ENCODE results near the gene PLCB1.

PLCB1 gene

GRCh38 chr20:8205996-8206395, 73.9 kb downstream of the PLCB1 start:
- H3K9me2 ChIP-seq (replicated peaks; ENCODE audit: control insufficient read depth, low read length) = no peaks in the 10 kb centered on the region
- H3K27me3 ChIP-seq (ENCODE audit: control insufficient read depth, low read length) = no peaks in the 10 kb centered on the region; the same call in 1 of the 2 replicates
- TF ChIP-seq CTCF (IDR thresholded peaks at IDR 0.05; ENCODE audit: low read depth, low read length, poor library complexity, severe bottlenecking) (no peak), EZH2phosphoT487 (IDR thresholded peaks at IDR 0.05; ENCODE audit: borderline replicate concordance, low read length) (no peak)
- no peak overlapping the region for H3K4me2 ChIP-seq (ENCODE audit: low read length)
- no peaks in the 10 kb centered on the region for H3K9me3 ChIP-seq (ENCODE audit: control insufficient read depth, insufficient read depth, low read length)
- no peaks in the 10 kb centered on the region for H3K36me3 ChIP-seq (ENCODE audit: control insufficient read depth, low read length)
- H3K4me3 ChIP-seq (ENCODE audit: low read length) = no peak overlapping the region
- no peaks in the 10 kb centered on the region for H3K4me1 ChIP-seq (ENCODE audit: control insufficient read depth, low read length)
- H3K27ac ChIP-seq (ENCODE audit: low read depth, low read length) = no peak overlapping the region
- H3K79me2 ChIP-seq (ENCODE audit: control insufficient read depth, low read length) = no peaks in the 10 kb centered on the region
- H4K20me1 ChIP-seq (ENCODE audit: control insufficient read depth, insufficient read depth, low read depth, low read length) = no peaks in the 10 kb centered on the region
- H3F3A ChIP-seq (ENCODE audit: control insufficient read depth, insufficient read depth) = no peaks in the 10 kb centered on the region

GRCh38 chr20:8208226-8208625, 76.2 kb downstream of the PLCB1 start:
- TF ChIP-seq EZH2phosphoT487 (IDR thresholded peaks at IDR 0.05; ENCODE audit: borderline replicate concordance, low read length) = no peak
- TF ChIP-seq CTCF (IDR thresholded peaks at IDR 0.05; ENCODE audit: low read depth, low read length, poor library complexity, severe bottlenecking) = no peak
- no peaks in the 10 kb centered on the region for H3F3A ChIP-seq (ENCODE audit: control insufficient read depth, insufficient read depth)
- H3K4me1 ChIP-seq (ENCODE audit: control insufficient read depth, low read length) = no peaks in the 10 kb centered on the region
- H3K27ac ChIP-seq (ENCODE audit: low read depth, low read length) = no peak overlapping the region
- no peaks in the 10 kb centered on the region for H3K9me2 ChIP-seq (replicated peaks; ENCODE audit: control insufficient read depth, low read length)
- H3K79me2 ChIP-seq (ENCODE audit: control insufficient read depth, low read length) = no peaks in the 10 kb centered on the region
- no peaks in the 10 kb centered on the region for H4K20me1 ChIP-seq (ENCODE audit: control insufficient read depth, insufficient read depth, low read depth, low read length)
- no peaks in the 10 kb centered on the region for H3K9me3 ChIP-seq (ENCODE audit: control insufficient read depth, insufficient read depth, low read length)
- H3K4me3 ChIP-seq (ENCODE audit: low read length) = no peak overlapping the region
- no peaks in the 10 kb centered on the region for H3K36me3 ChIP-seq (ENCODE audit: control insufficient read depth, low read length)
- no peaks in the 10 kb centered on the region; the same call in 1 of the 2 replicates for H3K27me3 ChIP-seq (ENCODE audit: control insufficient read depth, low read length)
- H3K4me2 ChIP-seq (ENCODE audit: low read length) = no peak overlapping the region

GRCh38 chr20:8209061-8209460, 77.0 kb downstream of the PLCB1 start:
- no peaks in the 10 kb centered on the region for H3F3A ChIP-seq (ENCODE audit: control insufficient read depth, insufficient read depth)
- no peaks in the 10 kb centered on the region; the same call in 1 of the 2 replicates for H3K27me3 ChIP-seq (ENCODE audit: control insufficient read depth, low read length)
- H3K79me2 ChIP-seq (ENCODE audit: control insufficient read depth, low read length) = no peaks in the 10 kb centered on the region
- H3K4me3 ChIP-seq (ENCODE audit: low read length) = no peak overlapping the region
- H3K9me2 ChIP-seq (replicated peaks; ENCODE audit: control insufficient read depth, low read length) = no peaks in the 10 kb centered on the region
- H4K20me1 ChIP-seq (ENCODE audit: control insufficient read depth, insufficient read depth, low read depth, low read length) = no peaks in the 10 kb centered on the region
- no peaks in the 10 kb centered on the region for H3K9me3 ChIP-seq (ENCODE audit: control insufficient read depth, insufficient read depth, low read length)
- H3K4me1 ChIP-seq (ENCODE audit: control insufficient read depth, low read length) = no peaks in the 10 kb centered on the region
- H3K4me2 ChIP-seq (ENCODE audit: low read length) = no peak overlapping the region
- H3K27ac ChIP-seq (ENCODE audit: low read depth, low read length) = no peak overlapping the region
- TF ChIP-seq EZH2phosphoT487 (IDR thresholded peaks at IDR 0.05; ENCODE audit: borderline replicate concordance, low read length) (no peak), CTCF (IDR thresholded peaks at IDR 0.05; ENCODE audit: low read depth, low read length, poor library complexity, severe bottlenecking) (no peak)
- no peaks in the 10 kb centered on the region for H3K36me3 ChIP-seq (ENCODE audit: control insufficient read depth, low read length)
